OCI-LY7 (cell line): ENCODE results near the gene FOXJ1. TPM values are rescaled to one million over a fixed set of nuclear protein-coding genes. Genes with fewer than 3 reads are reported as not detected.

Source experiments
- Bru-seq: library from RNA; stranded (reverse); fragments of 400-500 nt; gene quantifications from one replicate; lab custom pipeline; 2021; lab: Mats Ljungman, UMichigan
- BruChase-seq, 2 experiments: library from RNA; stranded (reverse); fragments of 400-500 nt; gene quantifications; one replicate each; lab custom pipeline; 2021; lab: Mats Ljungman, UMichigan
- BruUV-seq: library from RNA; stranded (reverse); fragments of 400-500 nt; replicated peaks from 2 replicates; lab custom pipeline; 2021; lab: Mats Ljungman, UMichigan
- CTCF ChIA-PET: fragments of 300-600 bp; sonication (Branson Sonifier 250); formaldehyde crosslinking; loops from one replicate; lab custom pipeline; 2022; ENCODE audit warnings: antibody characterized with exemption; ENCODE audit not compliant: unreplicated experiment; lab: Charles Lee
- POLR2A ChIA-PET: fragments of 300-600 bp; sonication (Branson Sonifier 250); formaldehyde crosslinking; loops from one replicate; lab custom pipeline; 2022; ENCODE audit warnings: antibody characterized with exemption; lab: Charles Lee
- DNase-seq: peaks from one replicate; pipeline ENCODE4 v3.0.0-alpha.2; 2015; ENCODE audit warnings: low spot score
- H2AFZ ChIP-seq: fragments of 200-600 bp; sonication (generic), shearing (Covaris generic); 2 replicates; pipeline ENCODE4 v1.6.1; 2014; ENCODE audit warnings: mild to moderate bottlenecking, antibody characterized with exemption, low read length, moderate library complexity
- H3K27ac ChIP-seq: fragments of 200-600 bp; sonication (generic); 2 replicates; pipeline ENCODE4 v1.5.1; 2014; ENCODE audit warnings: mixed run types, low read depth, mild to moderate bottlenecking, moderate library complexity, low read length, inconsistent platforms; ENCODE audit not compliant: poor library complexity, severe bottlenecking
- H3K36me3 ChIP-seq: fragments of 200-600 bp; sonication (generic); 2 replicates; pipeline ENCODE4 v1.6.1; 2014; ENCODE audit warnings: mild to moderate bottlenecking, antibody characterized with exemption, low read length, moderate library complexity, mixed read lengths; ENCODE audit not compliant: insufficient read depth
- H3K4me1 ChIP-seq: fragments of 200-600 bp; sonication (generic); 2 replicates; pipeline ENCODE4 v1.5.1; 2014; ENCODE audit warnings: mild to moderate bottlenecking, low read length; ENCODE audit not compliant: insufficient read depth, poor library complexity, severe bottlenecking
- H3K4me2 ChIP-seq: fragments of 200-600 bp; sonication (generic); 2 replicates; pipeline ENCODE4 v1.6.1; 2014; ENCODE audit warnings: mild to moderate bottlenecking, low read length
- H3K4me3 ChIP-seq: fragments of 200-600 bp; sonication (generic); 2 replicates; pipeline ENCODE4 v1.5.1; 2014; ENCODE audit warnings: mild to moderate bottlenecking, low read depth, low read length; ENCODE audit not compliant: poor library complexity, severe bottlenecking
- H3K79me2 ChIP-seq: fragments of 200-600 bp; sonication (generic); 2 replicates; pipeline ENCODE4 v1.6.1; 2016; ENCODE audit warnings: low read depth, mild to moderate bottlenecking, low read length, moderate library complexity, mixed read lengths; ENCODE audit not compliant: insufficient read depth
- H3K9me2 ChIP-seq: fragments of 200-600 bp; sonication (generic); 2 replicates; pipeline ENCODE4 v1.6.1; 2016; ENCODE audit warnings: mild to moderate bottlenecking, low read length, mixed read lengths; ENCODE audit not compliant: insufficient read depth
- H3K9me3 ChIP-seq: fragments of 200-600 bp; sonication (generic); 2 replicates; pipeline ENCODE4 v1.6.1; 2014; ENCODE audit warnings: mild to moderate bottlenecking, mixed run types, low read length, mixed read lengths
- H4K20me1 ChIP-seq: fragments of 200-600 bp; sonication (generic); 2 replicates; pipeline ENCODE4 v1.6.1; 2014; ENCODE audit warnings: mild to moderate bottlenecking, antibody characterized with exemption, low read length, moderate library complexity, mixed read lengths; ENCODE audit not compliant: insufficient read depth
- EZH2phosphoT487 ChIP-seq: fragments of 200-600 bp; sonication (generic); IDR thresholded peaks from 2 replicates; pipeline ENCODE4 v1.6.1; 2018; ENCODE audit warnings: low read depth, borderline replicate concordance, mild to moderate bottlenecking, mixed run types, antibody characterized with exemption, low read length, moderate library complexity, mixed read lengths
- intact Hi-C: fragments of 100-400 bp; cut with micrococcal nuclease; formaldehyde crosslinking; loops from one replicate; pipeline ENCODE4 v1.10.0; 2022; ENCODE audit not compliant: unreplicated experiment
- long read RNA-seq: library from polyadenylated mRNA; stranded (forward); transcript quantifications from one replicate; pipeline ENCODE4 v2.0.0, GENCODE V29; 2022
- total RNA-seq, 2 experiments: library from RNA; depleted of rRNA in 1 of 2; stranded (reverse); fragments of >200 nt in 1 of 2; shearing (Covaris generic) in 1 of 2; gene quantifications; 2 replicates each; pipeline ENCODE4 v1.2.3, GENCODE V29; 2014 to 2022
- TF ChIP-seq, protein P1 (sequence below): fragments of 200-600 bp; sonication (generic); conservative IDR thresholded peaks from 2 replicates; pipeline ENCODE4 v1.5.1; 2014; ENCODE audit warnings: mild to moderate bottlenecking, antibody characterized with exemption, low read length, moderate library complexity, mixed read lengths

The FOXJ1 gene, protein sequence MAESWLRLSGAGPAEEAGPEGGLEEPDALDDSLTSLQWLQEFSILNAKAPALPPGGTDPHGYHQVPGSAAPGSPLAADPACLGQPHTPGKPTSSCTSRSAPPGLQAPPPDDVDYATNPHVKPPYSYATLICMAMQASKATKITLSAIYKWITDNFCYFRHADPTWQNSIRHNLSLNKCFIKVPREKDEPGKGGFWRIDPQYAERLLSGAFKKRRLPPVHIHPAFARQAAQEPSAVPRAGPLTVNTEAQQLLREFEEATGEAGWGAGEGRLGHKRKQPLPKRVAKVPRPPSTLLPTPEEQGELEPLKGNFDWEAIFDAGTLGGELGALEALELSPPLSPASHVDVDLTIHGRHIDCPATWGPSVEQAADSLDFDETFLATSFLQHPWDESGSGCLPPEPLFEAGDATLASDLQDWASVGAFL
- total RNA-seq (2014; rRNA removed; shearing (Covaris generic)) (not detected in 2 replicates), total RNA-seq (2022) (not detected in 2 replicates), Bru-seq, nascent RNA (not detected), BruChase-seq, experiment 1, labeled RNA remaining after a 6-hour chase (not detected), BruChase-seq, experiment 2, labeled RNA remaining after a 2-hour chase (not detected)
- long read RNA-seq = 0 reads

DNA sequence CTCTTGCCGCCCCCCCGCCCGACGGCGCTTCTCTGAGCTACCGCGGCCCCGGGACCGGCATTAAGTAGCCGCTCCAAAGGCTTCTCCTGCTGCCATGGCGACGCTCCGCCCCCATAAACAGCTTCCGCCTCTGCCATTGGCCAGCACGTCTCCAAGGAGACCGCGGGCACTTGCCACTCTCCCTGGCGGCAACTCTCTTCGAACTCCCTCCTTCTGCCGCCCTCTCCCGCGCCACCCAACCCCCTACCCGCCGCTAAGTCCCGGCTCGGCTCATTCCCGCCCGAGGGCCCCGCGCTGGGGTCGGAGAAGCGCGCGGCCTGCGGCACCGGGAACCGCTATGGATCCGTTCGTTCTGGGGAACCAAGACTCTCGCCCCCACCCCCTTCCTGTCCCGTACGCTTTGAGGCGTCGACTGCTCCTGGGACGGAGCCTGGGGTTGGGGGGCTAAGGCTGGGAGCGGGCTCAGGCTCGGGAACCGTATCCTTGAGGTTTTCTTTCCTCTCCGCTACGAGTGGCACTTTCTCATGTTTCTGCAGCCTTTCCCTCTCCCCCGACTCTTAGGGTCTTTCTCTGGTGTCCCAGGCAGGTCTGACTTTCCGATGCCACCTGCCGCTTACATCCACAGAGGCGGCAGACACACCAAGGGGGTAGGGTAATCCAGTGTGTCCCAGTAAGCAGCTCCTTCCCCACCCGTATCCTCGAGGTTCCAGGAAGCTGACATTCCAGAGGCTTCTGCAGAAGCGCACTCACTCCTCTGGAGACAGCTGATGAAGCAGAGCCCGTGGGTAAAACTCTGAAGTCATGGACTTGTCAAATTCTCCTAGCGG is at the start of gene FOXJ1:
FOXJ1 (minus strand) TSS at position 34 of the 827 bp plus-strand sequence. CDS start 850 bp downstream, outside the sequence.
- no peak within 1 kb of the TSS for H3K27ac ChIP-seq
- BruUV-seq = no TSS peak
- peak within 1 kb of the TSS; percentile 59 for H3K4me3 ChIP-seq

DNA sequence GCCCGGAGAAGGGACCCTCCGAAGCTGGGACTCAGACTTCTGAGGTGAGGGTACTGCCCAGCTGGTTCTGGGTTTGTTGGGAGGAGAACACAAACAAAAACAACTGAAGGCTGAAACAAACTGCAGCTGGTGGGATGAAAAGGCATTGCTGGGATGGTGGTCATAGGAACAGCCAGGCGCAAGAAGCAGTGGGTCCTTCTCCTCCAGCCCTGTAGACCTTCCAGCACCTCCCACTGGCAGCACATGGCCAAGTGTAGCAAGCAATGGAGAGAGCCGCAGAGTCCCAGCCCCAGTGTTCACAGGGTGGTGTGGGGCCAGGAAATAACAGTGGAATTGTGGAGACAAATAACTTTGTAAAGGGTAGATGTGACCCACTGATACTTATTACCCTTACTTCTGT is 48.7 kb upstream of the FOXJ1 start:
- Histone ChIP-seq H3K4me1 (peaks cover 23% of the 10 kb centered on the region), H3K9me3 (no peaks in the 10 kb centered on the region), H3K4me2 (no peak overlapping the region), H3K27ac (no peak overlapping the region), H3K4me3 (no peak overlapping the region), H2AFZ (no peak overlapping the region), H3K9me2 (no peaks in the 10 kb centered on the region), H3K79me2 (no peaks in the 10 kb centered on the region), H3K36me3 (no peaks in the 10 kb centered on the region), H4K20me1 (no peaks in the 10 kb centered on the region)
- TF ChIP-seq EZH2phosphoT487 = no peak
- TF ChIP-seq, protein P1, sequence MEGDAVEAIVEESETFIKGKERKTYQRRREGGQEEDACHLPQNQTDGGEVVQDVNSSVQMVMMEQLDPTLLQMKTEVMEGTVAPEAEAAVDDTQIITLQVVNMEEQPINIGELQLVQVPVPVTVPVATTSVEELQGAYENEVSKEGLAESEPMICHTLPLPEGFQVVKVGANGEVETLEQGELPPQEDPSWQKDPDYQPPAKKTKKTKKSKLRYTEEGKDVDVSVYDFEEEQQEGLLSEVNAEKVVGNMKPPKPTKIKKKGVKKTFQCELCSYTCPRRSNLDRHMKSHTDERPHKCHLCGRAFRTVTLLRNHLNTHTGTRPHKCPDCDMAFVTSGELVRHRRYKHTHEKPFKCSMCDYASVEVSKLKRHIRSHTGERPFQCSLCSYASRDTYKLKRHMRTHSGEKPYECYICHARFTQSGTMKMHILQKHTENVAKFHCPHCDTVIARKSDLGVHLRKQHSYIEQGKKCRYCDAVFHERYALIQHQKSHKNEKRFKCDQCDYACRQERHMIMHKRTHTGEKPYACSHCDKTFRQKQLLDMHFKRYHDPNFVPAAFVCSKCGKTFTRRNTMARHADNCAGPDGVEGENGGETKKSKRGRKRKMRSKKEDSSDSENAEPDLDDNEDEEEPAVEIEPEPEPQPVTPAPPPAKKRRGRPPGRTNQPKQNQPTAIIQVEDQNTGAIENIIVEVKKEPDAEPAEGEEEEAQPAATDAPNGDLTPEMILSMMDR = peak; percentile 29; the same call in 1 of the 2 replicates
- no peak for DNase-seq
- CTCF ChIA-PET = interaction anchor here (0.7 kb wide), 1 partner anchor 90 kb away, joined by 3 read pairs; no protein-coding TSS in a partner anchor
- intact Hi-C loops = no loop called here
- POLR2A ChIA-PET = interaction anchor here (0.6 to 1.5 kb wide), 5 partner anchors 12 to 90 kb away, joined by 3 to 6 read pairs (median 4); no protein-coding TSS in a partner anchor
- no TSS peak for BruUV-seq

More for the DNA sequence above, at the start of gene FOXJ1:
- Histone ChIP-seq H3K9me3 (no peaks in the 10 kb centered on the region), H3K4me1 (peaks cover 59% of the 10 kb centered on the region), H3K9me2 (no peaks in the 10 kb centered on the region), H3K79me2 (no peaks in the 10 kb centered on the region), H3K36me3 (no peaks in the 10 kb centered on the region), H2AFZ (peak within 1 kb of the TSS; percentile 16; the same call in 1 of the 2 replicates), H4K20me1 (no peaks in the 10 kb centered on the region), H3K4me2 (peak within 1 kb of the TSS; percentile 75)
- intact Hi-C loops = no loop called here
- ChIA-PET CTCF (no interaction called here), POLR2A (interaction anchor here (0.6 to 1.0 kb wide), 6 partner anchors 11 to 144 kb away, joined by 3 to 4 read pairs (median 3); no protein-coding TSS in a partner anchor)
- TF ChIP-seq, protein P1 = no peak
- no peak for TF ChIP-seq EZH2phosphoT487
- peak; percentile 90 for DNase-seq
